A549 (cell line): ENCODE measurements around the gene NEUROD1. TPM values are rescaled to one million over a fixed set of nuclear protein-coding genes. Genes with fewer than 3 reads are reported as not detected.

Experiments
- ATAC-seq, 2 experiments: fragments of 200-7000 bp in 1 of 2; fragments of >200 bp in 1 of 2; cut with Nextera tagmentation in 1 of 2; cut with Tn5 transposase in 1 of 2; 3 replicates each; pipeline versions ENCODE4 v1.8.0 to v1.9.1; 2018 to 2020; ENCODE audit warnings: mild to moderate bottlenecking in 1 of 2, moderate library complexity in 1 of 2
- CTCF ChIA-PET: fragments of 300-600 bp; sonication (Branson Sonifier 250); formaldehyde crosslinking; extraction: SDS; loops from one replicate; lab custom pipeline; 2021; ENCODE audit warnings: antibody characterized with exemption, inconsistent platforms; lab: Yijun Ruan, JAX
- POLR2A ChIA-PET: fragments of 350-600 bp; formaldehyde crosslinking; extraction: SDS; loops from one replicate; lab custom pipeline; 2021; ENCODE audit warnings: antibody characterized with exemption, inconsistent platforms; lab: Yijun Ruan, JAX
- DNase-seq, 2 experiments: peaks; one replicate each; pipeline versions ENCODE4 v3.0.0 to v3.0.0-alpha.2; 2011 to 2016; ENCODE audit warnings: low read depth in 1 of 2, low spot score in 1 of 2
- FAIRE-seq: peaks from 2 replicates; lab custom pipeline; 2011; peaks lifted over from hg19 to GRCh38; lab: Jason Lieb, UNC
- H3K27ac ChIP-seq, 2 experiments: fragments of >200 bp; sonication (Bioruptor Twin); formaldehyde crosslinking; 3 replicates each; pipeline ENCODE4 v1.5.1; 2016 to 2017
- H3K4me1 ChIP-seq: fragments of >200 bp; sonication (Bioruptor Twin); formaldehyde crosslinking; 3 replicates; pipeline ENCODE4 v1.6.1; 2016
- H3K4me2 ChIP-seq: fragments of >200 bp; sonication (Bioruptor Twin); formaldehyde crosslinking; 3 replicates; pipeline ENCODE4 v1.6.1; 2016
- H3K4me3 ChIP-seq: fragments of >200 bp; sonication (Bioruptor Twin); formaldehyde crosslinking; 3 replicates; pipeline ENCODE4 v1.5.1; 2016
- H3K9me3 ChIP-seq: fragments of >200 bp; sonication (Bioruptor Twin); formaldehyde crosslinking; 3 replicates; pipeline ENCODE4 v1.6.1; 2016
- CBX8 ChIP-seq: fragments of 200-600 bp; sonication (generic); IDR thresholded peaks from 2 replicates; pipeline ENCODE4 v1.6.1; 2016
- CTCF ChIP-seq: fragments of >200 bp; sonication (Bioruptor Twin); formaldehyde crosslinking; IDR thresholded peaks from 3 replicates; pipeline ENCODE4 v1.5.1; 2016
- EHMT2 ChIP-seq: fragments of 200-600 bp; sonication (generic); IDR thresholded peaks from 2 replicates; pipeline ENCODE4 v1.6.1; 2016; ENCODE audit warnings: antibody characterized with exemption, low read depth, mild to moderate bottlenecking, moderate library complexity
- ELK1 ChIP-seq: fragments of 150-350 bp; IDR thresholded peaks from 2 replicates; pipeline ENCODE4 v1.6.1; 2014; ENCODE audit warnings: low read depth, mild to moderate bottlenecking, low read length
- EP300 ChIP-seq, 2 experiments: fragments of >200 bp; sonication (Bioruptor Twin); formaldehyde crosslinking; IDR thresholded peaks; 2 replicates in 1 of 2; 3 replicates in 1 of 2; pipeline ENCODE4 v1.6.1; 2016 to 2017
- ESRRA ChIP-seq: fragments of 150-350 bp; IDR thresholded peaks from 2 replicates; pipeline ENCODE4 v1.6.1; 2014; ENCODE audit warnings: mild to moderate bottlenecking, low read length, borderline replicate concordance
- FOSB ChIP-seq: fragments of 250-450 bp; sonication (Bioruptor Pico); IDR thresholded peaks from 2 replicates; pipeline ENCODE4 v1.5.0; 2020; ENCODE audit warnings: mild to moderate bottlenecking, moderate library complexity
- GATA3 ChIP-seq: IDR thresholded peaks from 2 replicates; pipeline ENCODE4 v1.6.1; 2012; ENCODE audit warnings: borderline replicate concordance
- HES2 ChIP-seq: fragments of >200 bp; sonication (Bioruptor Twin); formaldehyde crosslinking; IDR thresholded peaks from 2 replicates; pipeline ENCODE4 v1.6.1; 2016
- HMGXB4 ChIP-seq: fragments of 250-450 bp; sonication (Bioruptor Pico); IDR thresholded peaks from 2 replicates; pipeline ENCODE4 v1.5.0; 2021; ENCODE audit warnings: mild to moderate bottlenecking, moderate library complexity, borderline replicate concordance
- HOXB5 ChIP-seq: fragments of 250-450 bp; sonication (Bioruptor Pico); IDR thresholded peaks from 2 replicates; pipeline ENCODE4 v1.5.0; 2020; ENCODE audit warnings: mild to moderate bottlenecking, moderate library complexity
- JUN ChIP-seq, 2 experiments: fragments of >200 bp; sonication (Bioruptor Twin); formaldehyde crosslinking; IDR thresholded peaks; 2 replicates in 1 of 2; 3 replicates in 1 of 2; pipeline ENCODE4 v1.6.1; 2016 to 2017
- MAZ ChIP-seq: fragments of 150-350 bp; IDR thresholded peaks from 2 replicates; pipeline ENCODE4 v1.6.1; 2014; ENCODE audit warnings: antibody characterized with exemption, low read depth, low read length, borderline replicate concordance
- NPAS2 ChIP-seq: fragments of 250-450 bp; sonication (Bioruptor Pico); IDR thresholded peaks from 2 replicates; pipeline ENCODE4 v1.8.0; 2022; ENCODE audit warnings: mild to moderate bottlenecking, moderate library complexity, borderline replicate concordance
- REST ChIP-seq: fragments of 200-600 bp; sonication (generic); IDR thresholded peaks from 2 replicates; pipeline ENCODE4 v1.6.1; 2016; ENCODE audit warnings: antibody characterized with exemption, mild to moderate bottlenecking, moderate library complexity
- TP53 ChIP-seq: fragments of 250-450 bp; sonication (Bioruptor Pico); IDR thresholded peaks from 2 replicates; pipeline ENCODE4 v1.5.0; 2021; ENCODE audit warnings: mild to moderate bottlenecking, moderate library complexity
- USF2 ChIP-seq: fragments of 450-650 bp; IDR thresholded peaks from 2 replicates; pipeline ENCODE4 v1.6.1; 2014; ENCODE audit warnings: antibody characterized with exemption
- ZC3H11A ChIP-seq: fragments of 450-650 bp; IDR thresholded peaks from 2 replicates; pipeline ENCODE4 v1.6.1; 2014; ENCODE audit warnings: antibody characterized with exemption, mild to moderate bottlenecking
- ZSCAN20 ChIP-seq: fragments of 250-450 bp; sonication (Bioruptor Pico); IDR thresholded peaks from 2 replicates; pipeline ENCODE4 v1.8.0; 2022; ENCODE audit warnings: mild to moderate bottlenecking, moderate library complexity
- polyA plus RNA-seq, 4 experiments: library from polyadenylated mRNA; depleted of rRNA in 3 of 4; stranded (reverse); fragments of >200 nt; fragmentation: RNase III in 1 of 4; extraction: RNeasy Plus Mini Kit Qiagen cat#74134 plus additional on column Dnase treatment in 1 of 4; gene quantifications; 2 replicates in 3 of 4; 3 replicates in 1 of 4; pipeline ENCODE4 v1.2.3, GENCODE V29; 2011 to 2017

Gene NEUROD1
- polyA plus RNA-seq, 2 of the 4 experiments (the other 2 are of a cell fraction), result not detected

GRCh38 chr2:181674461-181674860 is 5.9 kb downstream of the NEUROD1 start:
- no peak for DNase-seq
- Histone ChIP-seq H3K4me3 (no peak overlapping the region), H3K4me2 (no peak overlapping the region), H3K9me3 (no peaks in the 10 kb centered on the region), H3K4me1 (peaks cover 5% of the 10 kb centered on the region; the same call in 1 of the 3 replicates), H3K27ac (no peak overlapping the region)
- POLR2A ChIA-PET, result no interaction called here
- CTCF ChIA-PET, result interaction anchor here (0.7 to 1.1 kb wide), 2 partner anchors 155 to 403 kb away, joined by 3 read pairs; no protein-coding TSS in a partner anchor
- no peak for TF ChIP-seq ZC3H11A
- TF ChIP-seq ELK1, result no peak
- no peak for TF ChIP-seq TP53 (CRISPR knock-in tag)
- no peak for TF ChIP-seq CBX8
- TF ChIP-seq NPAS2 (CRISPR knock-in tag), result no peak
- no peak for TF ChIP-seq ZSCAN20 (CRISPR knock-in tag)
- TF ChIP-seq HMGXB4 (CRISPR knock-in tag), result no peak
- TF ChIP-seq JUN (IDR thresholded peaks at IDR 0.05), result no peak
- TF ChIP-seq EHMT2, result no peak
- no peak for TF ChIP-seq EP300 (IDR thresholded peaks at IDR 0.05)
- TF ChIP-seq CTCF, result no peak
- no peak for TF ChIP-seq HOXB5 (CRISPR knock-in tag)
- TF ChIP-seq ESRRA, result no peak
- no peak for TF ChIP-seq GATA3
- TF ChIP-seq HES2, result no peak
- TF ChIP-seq MAZ, result no peak
- no peak for TF ChIP-seq FOSB (CRISPR knock-in tag)
- TF ChIP-seq REST, result no peak
- no peak for TF ChIP-seq USF2
- FAIRE-seq, result no peak
- ATAC-seq, result no peak
